ENCODE results near the gene MGAM2.
A peak's percentile ranks its signal among the peaks of the same experiment; 100 is the strongest.

Gene MGAM2

DNA sequence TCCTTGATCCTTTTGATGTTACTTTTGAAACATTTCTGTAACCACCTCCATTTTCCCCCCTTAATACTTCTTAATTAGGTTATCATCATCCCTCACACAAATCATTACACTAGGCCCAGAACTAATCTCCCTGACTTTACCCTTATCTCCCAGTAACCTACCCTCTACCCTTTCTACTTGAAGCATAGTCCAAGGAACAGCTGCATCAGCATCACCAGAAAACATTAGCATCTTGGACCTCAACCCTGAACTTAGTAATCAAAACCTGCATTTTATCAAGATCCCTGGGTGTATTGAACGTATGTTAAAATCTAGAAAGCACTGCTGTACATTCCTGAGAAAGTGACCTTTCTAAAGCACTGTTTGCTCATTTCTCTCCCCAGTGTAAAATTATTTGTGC lies 38.8 kb downstream of the MGAM2 start:
- Histone ChIP-seq H3K4me3 (ENCODE audit: low read depth, low read length) (no peak overlapping the region), H3K27me3 (replicated peaks) (no peaks in the 10 kb centered on the region), H3K36me3 (replicated peaks) (no peaks in the 10 kb centered on the region), H3K27ac (no peak overlapping the region)
- no peak for DNase-seq
- in situ Hi-C loops (cut with HindIII; ENCODE audit: low pct_ligation_motif_present, low sequenced_read_pairs) = no loop called here
- TF ChIP-seq, protein P1, sequence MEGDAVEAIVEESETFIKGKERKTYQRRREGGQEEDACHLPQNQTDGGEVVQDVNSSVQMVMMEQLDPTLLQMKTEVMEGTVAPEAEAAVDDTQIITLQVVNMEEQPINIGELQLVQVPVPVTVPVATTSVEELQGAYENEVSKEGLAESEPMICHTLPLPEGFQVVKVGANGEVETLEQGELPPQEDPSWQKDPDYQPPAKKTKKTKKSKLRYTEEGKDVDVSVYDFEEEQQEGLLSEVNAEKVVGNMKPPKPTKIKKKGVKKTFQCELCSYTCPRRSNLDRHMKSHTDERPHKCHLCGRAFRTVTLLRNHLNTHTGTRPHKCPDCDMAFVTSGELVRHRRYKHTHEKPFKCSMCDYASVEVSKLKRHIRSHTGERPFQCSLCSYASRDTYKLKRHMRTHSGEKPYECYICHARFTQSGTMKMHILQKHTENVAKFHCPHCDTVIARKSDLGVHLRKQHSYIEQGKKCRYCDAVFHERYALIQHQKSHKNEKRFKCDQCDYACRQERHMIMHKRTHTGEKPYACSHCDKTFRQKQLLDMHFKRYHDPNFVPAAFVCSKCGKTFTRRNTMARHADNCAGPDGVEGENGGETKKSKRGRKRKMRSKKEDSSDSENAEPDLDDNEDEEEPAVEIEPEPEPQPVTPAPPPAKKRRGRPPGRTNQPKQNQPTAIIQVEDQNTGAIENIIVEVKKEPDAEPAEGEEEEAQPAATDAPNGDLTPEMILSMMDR (IDR thresholded peaks at IDR 0.05; ENCODE audit: low read depth, low read length, missing control alignments) = no peak

DNA sequence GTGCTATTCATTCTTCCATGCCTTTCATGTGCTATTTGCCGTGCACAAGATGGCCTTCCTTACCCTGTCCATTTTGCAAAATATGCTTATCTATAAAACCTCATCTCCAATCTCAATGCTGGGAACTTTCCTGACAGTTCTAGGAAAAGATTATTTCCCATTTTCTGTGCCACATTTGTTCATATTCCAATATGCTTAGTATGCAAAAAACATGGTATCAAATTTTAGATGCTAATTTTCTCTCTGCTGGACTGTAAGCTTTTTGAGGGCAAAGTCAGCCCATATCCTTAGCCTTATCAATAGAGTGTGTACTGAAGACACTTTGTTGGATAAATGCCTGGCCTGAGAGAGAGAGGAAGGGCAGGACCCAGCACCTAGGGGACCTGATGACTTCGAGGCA lies 39.4 kb downstream of the MGAM2 start:
- Histone ChIP-seq H3K36me3 (replicated peaks) (no peaks in the 10 kb centered on the region), H3K27me3 (replicated peaks) (no peaks in the 10 kb centered on the region), H3K4me3 (ENCODE audit: low read depth, low read length) (no peak overlapping the region), H3K27ac (no peak overlapping the region)
- TF ChIP-seq, protein P1 (IDR thresholded peaks at IDR 0.05; ENCODE audit: low read depth, low read length, missing control alignments) = no peak
- in situ Hi-C loops (cut with HindIII; ENCODE audit: low pct_ligation_motif_present, low sequenced_read_pairs) = no loop called here
- no peak for DNase-seq

DNA sequence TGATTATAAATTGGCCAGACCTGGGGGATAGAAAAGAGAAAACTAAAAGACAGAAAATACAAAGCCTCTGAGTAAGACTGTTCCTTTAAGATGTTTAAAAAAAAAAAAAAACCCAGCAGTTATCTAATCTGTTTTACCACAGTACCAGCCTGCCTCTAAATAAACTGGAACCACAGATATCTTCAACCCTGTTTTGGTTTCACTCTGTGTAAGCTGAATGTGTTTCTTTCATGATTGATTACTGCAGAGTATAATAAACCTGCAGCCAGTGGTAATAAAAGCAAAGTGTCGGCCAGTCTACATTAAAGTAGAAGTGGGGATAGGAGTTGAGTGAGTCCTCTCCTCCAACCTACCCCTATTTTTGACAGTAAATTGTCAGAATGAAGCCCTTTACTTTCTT lies 40.6 kb downstream of the MGAM2 start:
- H3K36me3 ChIP-seq (replicated peaks) = no peaks in the 10 kb centered on the region
- DNase-seq = no peak
- no peak overlapping the region for H3K4me3 ChIP-seq (ENCODE audit: low read depth, low read length)
- TF ChIP-seq, protein P1 (IDR thresholded peaks at IDR 0.05; ENCODE audit: low read depth, low read length, missing control alignments) = no peak
- H3K27me3 ChIP-seq (replicated peaks) = no peaks in the 10 kb centered on the region
- in situ Hi-C loops (cut with HindIII; ENCODE audit: low pct_ligation_motif_present, low sequenced_read_pairs) = no loop called here
- H3K27ac ChIP-seq = no peak overlapping the region

DNA sequence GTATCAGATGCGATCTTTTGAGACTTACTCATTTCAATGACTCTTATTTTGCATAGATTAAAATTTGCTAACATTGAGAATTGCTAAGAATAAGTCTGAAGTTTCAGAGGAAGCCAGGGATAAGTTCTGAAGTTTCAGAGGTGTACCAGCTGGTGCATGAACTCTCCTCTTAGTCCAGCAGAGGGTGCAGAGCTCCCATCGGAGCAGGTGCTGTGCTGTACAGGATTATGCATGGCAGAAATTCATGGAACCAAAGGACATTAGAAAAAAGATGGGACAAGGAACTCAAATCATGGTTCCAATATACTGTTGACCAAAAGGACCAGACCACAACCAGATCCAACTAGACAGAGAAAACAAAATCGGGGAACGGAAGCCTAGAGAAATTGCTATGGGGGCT lies 41.9 kb downstream of the MGAM2 start:
- no peak overlapping the region for H3K27ac ChIP-seq
- TF ChIP-seq, protein P1 (IDR thresholded peaks at IDR 0.05; ENCODE audit: low read depth, low read length, missing control alignments) = peak; percentile 73
- in situ Hi-C loops (cut with HindIII; ENCODE audit: low pct_ligation_motif_present, low sequenced_read_pairs) = no loop called here
- no peaks in the 10 kb centered on the region for H3K36me3 ChIP-seq (replicated peaks)
- peak; percentile 17 for DNase-seq
- H3K4me3 ChIP-seq (ENCODE audit: low read depth, low read length) = no peak overlapping the region
- H3K27me3 ChIP-seq (replicated peaks) = no peaks in the 10 kb centered on the region

DNA sequence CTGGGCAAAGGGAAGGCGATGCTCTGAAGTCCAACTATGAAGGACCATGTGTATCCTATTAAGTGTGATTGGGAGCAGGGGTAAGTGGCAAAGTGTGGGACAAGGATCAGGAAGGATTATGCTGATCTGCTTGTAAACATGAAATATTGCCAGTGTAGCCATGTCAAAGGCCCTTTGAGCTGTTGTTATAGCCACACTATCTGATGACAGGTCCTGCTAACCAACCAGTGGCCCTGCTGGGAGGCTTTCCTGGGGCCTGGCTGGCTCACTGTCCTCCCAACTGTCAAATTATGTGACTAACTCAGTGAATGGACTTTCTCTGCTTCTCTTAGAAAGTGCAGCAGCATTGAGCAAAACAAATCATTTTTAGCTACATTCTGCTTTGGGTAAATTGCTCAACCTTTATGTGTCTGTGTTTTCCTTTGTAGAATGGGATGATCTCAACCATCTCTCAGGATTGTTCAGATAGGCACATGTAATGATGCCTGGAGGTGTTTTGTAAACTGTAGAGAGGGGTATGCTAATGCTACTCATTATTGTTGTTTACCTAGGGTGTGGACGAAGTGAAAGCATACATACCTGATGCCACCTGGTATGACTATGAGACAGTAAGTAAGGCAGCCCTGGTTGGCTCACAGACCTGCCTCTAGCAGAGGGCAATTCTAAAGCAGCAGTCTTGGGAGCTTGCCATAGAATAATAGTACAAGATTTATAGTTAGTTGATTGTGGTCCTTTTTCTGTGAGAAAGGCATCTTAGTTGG lies 47.4 kb downstream of the MGAM2 start:
- in situ Hi-C loops (cut with HindIII; ENCODE audit: low pct_ligation_motif_present, low sequenced_read_pairs) = no loop called here
- no peaks in the 10 kb centered on the region for H3K36me3 ChIP-seq (replicated peaks)
- H3K27ac ChIP-seq = no peak overlapping the region
- no peak for DNase-seq
- TF ChIP-seq, protein P1 (IDR thresholded peaks at IDR 0.05; ENCODE audit: low read depth, low read length, missing control alignments) = no peak
- no peaks in the 10 kb centered on the region for H3K27me3 ChIP-seq (replicated peaks)
- no peak overlapping the region for H3K4me3 ChIP-seq (ENCODE audit: low read depth, low read length)

DNA sequence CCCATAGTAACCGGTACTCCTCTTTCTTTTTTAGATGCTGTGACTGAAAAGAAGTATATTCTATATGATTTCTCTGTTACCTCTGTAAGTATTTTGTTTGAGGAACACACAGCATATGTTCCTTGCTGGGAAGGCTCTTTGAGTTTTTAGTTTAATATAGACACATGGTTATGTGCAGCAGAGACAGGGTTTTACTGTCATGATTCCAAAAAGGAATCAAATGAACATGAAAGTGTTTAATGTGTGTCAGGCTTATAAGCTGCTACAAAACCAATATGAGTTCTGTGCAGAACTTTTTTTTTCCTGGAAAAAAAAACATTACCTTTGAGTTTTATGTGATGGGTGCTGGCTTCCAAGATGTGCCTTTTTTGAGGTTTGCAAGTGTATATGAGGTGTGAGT lies 50.4 kb downstream of the MGAM2 start:
- Histone ChIP-seq H3K27ac (no peak overlapping the region), H3K27me3 (replicated peaks) (no peaks in the 10 kb centered on the region), H3K4me3 (ENCODE audit: low read depth, low read length) (no peak overlapping the region), H3K36me3 (replicated peaks) (no peaks in the 10 kb centered on the region)
- in situ Hi-C loops (cut with HindIII; ENCODE audit: low pct_ligation_motif_present, low sequenced_read_pairs) = no loop called here
- TF ChIP-seq, protein P1 (IDR thresholded peaks at IDR 0.05; ENCODE audit: low read depth, low read length, missing control alignments) = no peak
- DNase-seq = no peak

All from brain microvascular endothelial cell (primary cell).